Motor neuron (in vitro differentiated cells): ENCODE results near the gene SEMA3B. TPM values are rescaled to one million over a fixed set of nuclear protein-coding genes. Genes with fewer than 3 reads are reported as not detected.

Source experiments
- ATAC-seq, 8 experiments: fragments of 200-7000 bp; cut with Tn5 transposase; replicated peaks in 6 of 8; 2 replicates each; pipeline ENCODE4 v1.8.0; 2021; ENCODE audit warnings: mild to moderate bottlenecking in 8 of 8, moderate library complexity in 8 of 8
- H3K27ac ChIP-seq, 2 donors: fragments of 250-450 bp; sonication (Bioruptor Pico); 2 replicates each; pipeline ENCODE4 v1.9.0; 2021; ENCODE audit warnings: antibody characterized with exemption in 2 of 2, mild to moderate bottlenecking in 2 of 2, moderate library complexity in 1 of 2
- H3K4me1 ChIP-seq, 2 donors: fragments of 250-450 bp; sonication (Bioruptor Pico); replicated peaks in 1 of 2; 2 replicates each; pipeline ENCODE4 v1.6.1; 2021; ENCODE audit warnings: antibody characterized with exemption in 2 of 2, mild to moderate bottlenecking in 2 of 2, moderate library complexity in 1 of 2
- H3K4me3 ChIP-seq, 5 donors: fragments of 250-450 bp; sonication (Bioruptor Pico); 2 replicates each; pipeline ENCODE4 v1.9.0; 2021; ENCODE audit warnings: antibody characterized with exemption in 5 of 5, mild to moderate bottlenecking in 5 of 5, moderate library complexity in 4 of 5
- WGBS, 10 experiments: fragments of 450-650 bp; shearing (Covaris generic); methylation state at CpG; one replicate each; pipeline ENCODE4 v1.0.0; 2022; 5-methylcytosine and 5-hydroxymethylcytosine counted together
- in situ Hi-C, 9 experiments: fragments of 400-800 bp; cut with MboI; loops; one replicate each; pipeline ENCODE4 v1.15.0; 2021; ENCODE audit warnings: low sequenced_read_pairs in 9 of 9, low pct_unique_long_range_greater_than_20kb in 2 of 9; ENCODE audit not compliant: unreplicated experiment in 9 of 9
- total RNA-seq, 8 experiments: library from RNA; unstranded; fragments of 300-600 nt; gene quantifications; 2 replicates each; pipeline versions ENCODE4 v1.2.3 to v1.2.4, GENCODE V29; 2022

SEMA3B gene
- total RNA-seq, 8 experiments from 2014 or later, result 2.0 to 20.8 (median 6.9) TPM

GRCh38 chr3:50321336-50322114 is 52.6 kb downstream of the SEMA3B start:
- 0 to 7% (median 0%) methylated on average over 4 to 10 of the region's 59 CpGs; no CpG with 5 or more reads in 5 of the 10 experiments for WGBS, 10 experiments
- Histone ChIP-seq H3K4me1 (peaks cover 22 to 30% of the 10 kb centered on the region in 2 donors), H3K4me3 (peak overlapping the region; percentile 72 to 97 (median 90)), H3K27ac (peak overlapping the region; percentile 100)
- ATAC-seq, result peak; percentile 82 to 90 (median 88)
- in situ Hi-C loops, result no loop called here

- in situ Hi-C loops, result no loop called here
- no peak for ATAC-seq
- peak overlapping the region; percentile 72 to 97 (median 90) for H3K4me3 ChIP-seq
- 46 to 60% methylated on average over 1 to 3 of the region's 14 CpGs; no CpG with 5 or more reads in 8 of the 10 experiments for WGBS, 10 experiments
- peaks cover 25 to 29% of the 10 kb centered on the region in 2 donors for H3K4me1 ChIP-seq
- H3K27ac ChIP-seq, result peak overlapping the region; percentile 100
These were observed 53.1 kb downstream of the SEMA3B start for GRCh38 chr3:50322115-50322385.

DNA sequence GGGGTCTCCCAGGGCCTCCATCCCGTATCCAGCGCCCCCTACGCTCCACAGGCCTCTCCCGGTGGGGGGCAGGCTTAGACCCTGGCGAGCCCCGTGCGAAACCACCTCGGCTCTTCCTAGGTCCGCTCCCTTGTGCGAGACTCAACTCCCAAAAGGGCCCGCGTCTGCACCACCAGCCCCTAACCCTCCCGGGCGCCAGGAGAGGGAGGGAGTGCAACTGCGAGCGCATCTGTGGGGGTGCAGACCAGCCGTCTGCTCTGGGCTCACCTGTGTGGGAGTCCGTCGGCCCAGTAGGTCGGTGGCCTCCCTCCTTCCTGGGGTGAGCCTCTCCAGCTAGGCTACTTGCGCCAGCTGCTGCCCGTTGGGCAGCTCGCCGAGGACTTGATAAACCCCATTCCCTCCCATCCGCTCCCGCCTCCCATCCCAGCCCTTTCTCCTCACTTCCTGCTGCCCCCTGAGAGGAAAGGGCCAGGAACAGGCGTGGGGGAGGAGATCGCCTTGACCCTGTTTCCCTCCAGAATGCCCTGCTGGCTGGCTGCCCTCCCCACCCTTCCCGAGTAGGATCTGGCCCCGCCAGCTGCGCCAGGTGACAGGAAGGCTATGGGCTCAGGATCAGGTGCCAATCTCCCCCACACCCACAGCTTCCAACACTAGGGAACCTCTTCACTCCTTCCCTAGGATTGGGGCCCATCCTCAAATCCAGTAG is 53.6 kb downstream of the SEMA3B start, which contains the start of gene HYAL2:
Gene HYAL2 (minus strand): TSS at position 360 of the 706 bp plus-strand sequence. CDS start 2,256 bp downstream, outside the sequence.
- in situ Hi-C loops, result no loop called here
- Histone ChIP-seq H3K4me3 (peak within 1 kb of the TSS; percentile 72 to 97 (median 90)), H3K27ac (peak within 1 kb of the TSS; percentile 100), H3K4me1 (peaks cover 29 to 32% of the 10 kb centered on the region in 2 donors)
- ATAC-seq, result no peak
- WGBS, 10 experiments, result 60 to 100% (median 72%) methylated on average over 1 to 7 of the region's 31 CpGs; no CpG with 5 or more reads in 6 of the 10 experiments

DNA sequence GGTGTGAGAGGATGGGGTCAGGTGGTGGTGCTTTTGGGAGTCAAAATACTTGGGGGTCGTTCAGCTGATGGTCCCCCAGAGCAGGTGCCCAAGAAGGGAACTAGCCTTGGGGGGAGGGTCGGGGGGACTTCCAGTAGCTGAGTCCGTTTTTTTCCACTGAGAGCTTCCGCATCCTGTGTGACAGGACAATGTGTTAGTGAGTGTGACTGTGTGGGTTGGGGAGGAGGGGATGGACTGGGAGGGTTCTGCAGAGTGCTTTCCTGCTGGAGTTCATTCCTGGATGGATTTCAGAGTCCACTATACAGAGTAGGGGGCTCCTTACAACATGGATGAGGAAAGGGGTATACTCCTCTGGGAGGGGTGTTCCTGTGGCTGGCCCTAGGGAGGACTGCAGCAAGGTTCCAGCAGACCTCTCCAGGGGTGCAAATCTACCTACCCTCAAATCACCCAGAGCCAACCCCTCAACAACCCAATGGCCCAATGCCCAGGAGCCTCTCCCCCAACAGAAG is 54.2 kb downstream of the SEMA3B start:
- ATAC-seq, result no peak
- 29 to 87% (median 80%) methylated on average over 1 to 3 of the region's 4 CpGs; no CpG with 5 or more reads in 7 of the 10 experiments for WGBS, 10 experiments
- in situ Hi-C loops, result no loop called here
- Histone ChIP-seq H3K27ac (no peak overlapping the region), H3K4me3 (no peak overlapping the region), H3K4me1 (peaks cover 29 to 32% of the 10 kb centered on the region in 2 donors)

- no peak for ATAC-seq
- WGBS, 10 experiments, result 50 to 89% (median 67%) methylated on average over 1 to 4 of the region's 5 CpGs; no CpG with 5 or more reads in 6 of the 10 experiments
These were observed 54.8 kb downstream of the SEMA3B start for GRCh38 chr3:50323614-50324199.

GRCh38 chr3:50324351-50325112 is 55.6 kb downstream of the SEMA3B start:
- ATAC-seq, result peak in 4 of 8 experiments; percentile 2 to 29 (median 6)
- WGBS, 10 experiments, result 0 to 100% (median 10%) methylated on average over 1 to 2 of the region's 4 CpGs; no CpG with 5 or more reads in 4 of the 10 experiments
- H3K4me3 ChIP-seq, result no peak overlapping the region
- in situ Hi-C loops, result no loop called here
- peaks cover 25 to 33% of the 10 kb centered on the region in 2 donors for H3K4me1 ChIP-seq
- H3K27ac ChIP-seq, result no peak overlapping the region

More at GRCh38 chr3:50323614-50324199, 54.8 kb downstream of the SEMA3B start:
- in situ Hi-C loops, result no loop called here
- Histone ChIP-seq H3K27ac (no peak overlapping the region), H3K4me1 (peaks cover 29 to 36% of the 10 kb centered on the region in 2 donors), H3K4me3 (no peak overlapping the region)

DNA sequence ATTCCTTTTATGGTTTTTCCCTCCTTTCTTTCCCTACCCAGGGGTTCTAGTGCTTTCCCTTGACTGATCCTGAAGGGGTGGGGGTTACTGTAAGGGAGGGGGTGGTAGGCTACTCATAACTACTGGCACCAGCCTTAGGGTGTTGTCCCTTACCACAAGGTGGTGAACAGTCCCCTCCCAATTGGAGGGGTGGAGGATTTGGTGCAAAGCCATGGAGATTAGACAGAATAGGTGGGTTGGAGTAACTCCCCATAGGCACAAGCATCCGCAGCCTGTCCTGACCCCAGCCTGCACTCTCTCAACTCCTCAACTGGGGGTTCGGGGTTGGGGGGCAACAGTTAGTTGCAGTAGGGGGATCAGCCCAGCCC is 56.1 kb downstream of the SEMA3B start:
- no CpG with 5 or more reads among the region's 2 CpGs for WGBS, 10 experiments
- Histone ChIP-seq H3K4me3 (no peak overlapping the region), H3K4me1 (peaks cover 20 to 28% of the 10 kb centered on the region in 2 donors), H3K27ac (no peak overlapping the region)
- in situ Hi-C loops, result no loop called here
- no peak for ATAC-seq

GRCh38 chr3:50325497-50326181 is 56.7 kb downstream of the SEMA3B start:
- no peak overlapping the region for H3K27ac ChIP-seq
- ATAC-seq, result no peak
- peaks cover 16 to 24% of the 10 kb centered on the region in 2 donors for H3K4me1 ChIP-seq
- WGBS, 10 experiments, result 83 to 100% (median 88%) methylated on average over 1 to 5 of the region's 11 CpGs; no CpG with 5 or more reads in 6 of the 10 experiments
- H3K4me3 ChIP-seq, result no peak overlapping the region
- in situ Hi-C loops, result no loop called here

- 85 to 100% (median 90%) methylated on average over 3 to 5 of the region's 8 CpGs; no CpG with 5 or more reads in 7 of the 10 experiments for WGBS, 10 experiments
- H3K27ac ChIP-seq, result no peak overlapping the region
- in situ Hi-C loops, result no loop called here
- no peak overlapping the region for H3K4me3 ChIP-seq
- peaks cover 16 to 24% of the 10 kb centered on the region in 2 donors for H3K4me1 ChIP-seq
- ATAC-seq, result no peak
These were observed 57.2 kb downstream of the SEMA3B start for GRCh38 chr3:50326182-50326541.

DNA sequence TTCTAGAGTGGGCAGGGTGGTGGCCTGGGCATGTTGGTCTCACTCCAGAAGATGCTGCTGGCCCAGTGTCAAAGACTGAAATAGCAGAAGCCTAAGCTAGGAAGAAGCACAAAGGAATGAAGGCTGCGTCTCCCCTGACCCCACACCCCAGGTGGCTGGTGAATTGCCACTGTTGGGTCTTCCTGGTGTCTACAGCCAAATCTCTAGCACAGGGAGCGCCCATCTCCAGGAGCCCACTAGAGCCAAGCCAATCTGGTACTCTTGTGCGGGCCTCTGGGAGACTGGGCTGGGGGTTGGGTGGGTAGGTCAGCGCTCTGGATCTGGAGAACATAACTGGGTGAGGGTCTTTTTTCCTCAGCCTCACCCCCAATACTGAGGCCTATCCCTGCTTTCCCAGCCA is 58.2 kb downstream of the SEMA3B start:
- Histone ChIP-seq H3K27ac (peak overlapping the region in 1 of 2 donors; percentile 72), H3K4me1 (peaks cover 12 to 20% of the 10 kb centered on the region in 2 donors), H3K4me3 (peak overlapping the region; percentile 87 to 97 (median 92))
- in situ Hi-C loops, result no loop called here
- 0 to 83% (median 80%) methylated on average over 1 of the region's 4 CpGs; no CpG with 5 or more reads in 7 of the 10 experiments for WGBS, 10 experiments
- ATAC-seq, result no peak
